NCI-H1436 treated with DMSO at 0.1 percent for 48 hours (cell line): Measurements from ENCODE around the gene FGF6.

Experiments
- DNase-seq: peaks from one replicate; lab custom pipeline; 2025; lab: John Stamatoyannopoulos, UW

FGF6 gene

DNA sequence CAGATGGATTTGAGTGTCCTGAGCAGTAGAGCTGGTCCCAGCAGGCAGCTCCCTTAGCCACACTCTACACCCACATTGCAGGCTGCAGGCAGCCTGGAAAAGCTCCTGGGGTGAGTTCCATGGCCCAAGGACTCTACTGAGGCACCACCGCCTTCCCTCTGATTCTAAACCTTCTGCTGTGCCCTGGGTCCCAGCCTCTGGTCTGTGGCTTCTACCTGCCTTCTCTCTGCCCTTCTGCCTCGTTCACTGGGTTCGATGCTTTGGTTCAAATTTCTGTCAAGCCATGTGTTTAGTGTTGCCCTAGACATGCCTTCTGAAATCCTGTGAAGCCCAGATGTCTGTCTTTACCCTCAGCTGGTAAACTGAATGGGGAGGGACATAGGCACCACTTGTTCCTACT is 1.5 kb upstream of the FGF6 start:
- no peak for DNase-seq

- no peak for DNase-seq
Measured at GRCh38 chr12:4446335-4446734, 720 bp upstream of the FGF6 start.

DNA sequence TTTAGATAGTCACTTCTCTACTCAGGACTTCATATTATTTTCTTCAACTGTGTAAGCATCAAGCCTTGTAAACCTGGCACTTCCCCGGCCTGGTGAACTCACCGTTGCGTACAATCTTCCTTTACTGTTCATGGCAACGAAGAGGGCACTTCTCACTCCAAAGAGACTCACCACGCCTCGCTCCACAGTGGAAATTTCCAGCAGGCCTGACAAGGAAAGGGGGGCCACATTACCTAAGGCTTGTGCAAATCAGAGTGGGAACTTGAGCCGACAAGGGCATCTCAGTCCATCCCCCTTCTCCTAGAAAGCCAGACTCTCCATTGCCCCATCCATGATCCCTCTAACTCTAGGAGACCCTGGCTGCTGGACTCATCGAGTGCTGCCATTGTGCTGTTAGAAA is 1.6 kb downstream of the FGF6 start:
- DNase-seq: no peak

GRCh38 chr12:4443616-4444015 is 2.0 kb downstream of the FGF6 start:
- DNase-seq: no peak

GRCh38 chr12:4441355-4442335 is 4.0 kb downstream of the FGF6 start:
- DNase-seq: no peak

DNA sequence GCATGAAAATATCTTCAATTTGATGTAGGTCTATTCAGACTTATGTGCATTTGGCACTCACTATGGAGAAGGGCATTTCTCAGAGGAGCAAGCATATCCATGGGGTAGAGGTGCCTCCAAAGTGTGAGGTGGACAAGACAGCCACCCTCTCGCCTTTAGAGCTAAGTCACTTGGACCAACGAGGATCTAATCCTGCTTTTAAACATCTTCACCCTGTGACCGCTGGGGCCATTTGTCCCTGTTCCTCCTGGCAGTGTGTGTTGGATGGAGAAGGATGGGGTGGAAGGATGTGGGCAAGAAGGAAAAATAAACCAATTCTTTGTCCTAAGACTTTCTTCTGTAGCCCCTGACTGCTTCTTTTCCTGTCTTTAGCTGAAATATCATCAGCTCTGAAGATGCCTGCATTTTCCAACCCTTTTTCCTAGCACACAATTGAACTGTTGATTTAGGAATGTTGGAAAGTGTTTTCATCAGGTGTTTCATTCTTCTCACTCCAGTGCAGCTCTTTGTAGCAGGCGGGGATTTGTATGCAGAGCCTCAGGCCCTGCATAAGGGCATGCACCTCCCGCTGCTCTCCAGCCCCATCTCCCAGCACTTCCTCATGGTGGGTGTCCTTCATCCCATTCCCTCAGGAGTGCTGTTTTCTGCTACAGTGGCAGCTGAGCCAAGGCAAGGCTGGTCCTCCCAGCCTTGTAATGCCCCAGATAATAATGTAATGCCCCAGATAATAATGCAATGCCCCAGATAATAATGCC is 5.3 kb downstream of the FGF6 start:
- DNase-seq: no peak

GRCh38 chr12:4439736-4440135 is 5.9 kb downstream of the FGF6 start:
- DNase-seq: no peak

- no peak for DNase-seq
Measured at GRCh38 chr12:4438834-4439596, 6.6 kb downstream of the FGF6 start.

- no peak for DNase-seq
Measured at GRCh38 chr12:4435537-4435936, 10.1 kb downstream of the FGF6 start.

DNA sequence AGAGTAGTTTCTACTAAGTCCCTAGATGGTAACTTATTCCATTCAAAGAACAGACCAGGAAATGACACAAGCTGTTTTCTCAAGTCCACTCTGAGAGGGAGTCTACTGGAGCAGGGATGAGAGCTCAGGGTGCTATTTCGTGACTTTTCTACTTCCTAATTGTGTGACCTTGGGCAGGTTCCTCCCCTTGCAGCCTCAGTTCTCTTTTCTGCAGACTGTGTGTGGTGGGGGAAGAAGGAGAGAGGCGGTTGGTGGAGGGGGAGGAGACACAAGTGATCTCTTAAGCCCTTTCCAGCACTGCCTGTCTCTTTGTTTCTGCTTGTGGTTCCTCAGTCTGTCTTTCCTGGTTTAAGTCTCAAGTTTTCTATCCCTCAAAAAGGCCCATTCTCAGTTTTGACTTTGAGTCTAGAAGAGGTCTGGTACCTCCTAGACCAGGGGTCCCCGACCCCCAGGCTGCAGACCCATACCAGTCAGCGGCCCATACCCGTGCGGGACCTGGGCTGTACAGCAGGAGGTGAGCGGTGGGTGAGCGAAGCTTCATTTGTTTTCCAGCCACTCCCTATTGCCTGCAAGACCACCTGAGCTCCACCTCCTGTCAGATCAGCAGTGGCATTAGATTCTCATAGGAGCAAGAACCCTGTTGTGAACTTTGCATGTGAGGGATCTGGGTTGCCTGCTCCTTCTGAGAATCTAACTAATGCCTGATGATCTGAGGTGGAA is 10.7 kb downstream of the FGF6 start:
- DNase-seq: no peak

DNA sequence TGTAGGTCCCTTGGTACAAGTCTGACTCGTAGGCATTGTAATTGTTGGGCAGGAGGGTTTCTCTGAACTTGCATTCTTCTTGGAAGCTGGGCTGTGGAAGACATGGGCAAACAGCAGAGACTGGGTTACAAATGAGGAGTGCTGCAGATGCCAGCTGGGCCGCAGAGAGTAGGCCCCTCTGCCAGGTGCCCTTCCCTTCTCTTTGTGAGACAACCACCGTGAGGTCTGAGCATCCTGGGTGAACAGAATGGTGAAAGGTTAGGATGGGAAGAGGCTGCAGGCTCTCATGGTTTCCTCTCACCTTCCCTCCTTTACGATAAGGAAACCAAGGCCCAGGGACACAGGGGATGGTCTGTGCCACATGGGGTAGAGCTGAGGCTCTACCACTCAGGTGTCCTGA is 11.3 kb downstream of the FGF6 start:
- no peak for DNase-seq

- no peak for DNase-seq
Measured at GRCh38 chr12:4433745-4434058, 11.9 kb downstream of the FGF6 start.

DNA sequence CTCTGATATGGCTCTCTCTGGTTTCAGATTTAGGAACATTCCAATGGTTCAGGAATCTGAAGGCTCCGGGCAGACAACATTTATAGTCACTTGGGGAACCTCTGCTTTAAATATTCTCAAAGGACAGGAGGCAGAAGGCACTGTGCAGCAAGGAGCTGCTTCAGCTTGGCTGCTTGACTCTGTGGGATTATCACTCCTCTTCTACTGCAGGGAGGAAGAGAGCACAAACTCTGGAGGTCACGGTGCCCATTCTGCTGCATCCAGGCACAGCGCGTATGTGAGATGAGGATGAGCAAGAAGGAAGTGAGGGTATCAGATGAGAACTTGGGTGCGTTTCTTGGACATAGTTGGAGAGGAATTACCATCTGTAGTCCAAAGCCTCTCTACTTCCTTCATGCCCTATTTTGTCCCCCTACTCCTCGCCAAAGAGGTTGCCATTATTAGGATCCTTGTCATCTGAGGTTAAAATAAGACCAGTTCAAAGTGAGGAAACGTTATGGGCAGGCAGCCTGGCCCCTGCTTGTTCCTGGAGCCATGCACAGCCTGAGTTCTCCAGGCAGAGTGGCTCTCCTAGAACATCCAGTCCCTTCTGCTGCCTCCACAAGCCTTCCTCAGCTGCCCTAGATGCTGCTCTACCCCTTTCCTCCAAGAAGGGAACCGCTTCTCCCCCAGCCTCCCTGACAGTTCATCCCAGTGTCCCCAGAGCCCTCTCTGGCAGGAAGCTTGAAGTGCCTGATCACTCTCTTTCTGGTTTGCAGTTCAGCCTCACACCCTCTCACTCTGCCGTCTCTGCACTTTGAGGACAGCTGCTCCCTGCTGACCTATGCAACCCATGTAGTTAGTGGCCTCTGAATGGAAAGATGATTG is 12.5 kb downstream of the FGF6 start:
- DNase-seq: no peak

- no peak for DNase-seq
Measured at GRCh38 chr12:4431866-4432265, 13.7 kb downstream of the FGF6 start.

DNA sequence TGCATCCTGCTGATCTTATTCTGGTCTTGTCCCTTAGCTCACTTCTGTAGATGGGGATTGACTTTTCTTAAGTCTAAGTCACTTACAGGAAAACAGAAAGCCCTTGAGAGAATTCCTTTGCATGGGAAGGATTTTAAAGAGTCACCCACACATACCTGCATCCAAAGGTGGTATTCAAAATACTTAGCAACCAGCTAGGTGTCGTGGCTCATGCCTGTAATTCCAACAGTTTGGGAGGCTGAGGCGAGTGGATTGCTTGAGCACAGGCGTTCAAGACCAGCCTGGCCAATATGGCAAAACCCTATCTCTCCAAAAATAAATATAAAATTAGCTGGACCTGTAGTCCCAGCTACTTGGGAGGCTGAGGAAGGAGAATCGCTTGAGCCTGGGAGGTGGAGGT is 14.2 kb downstream of the FGF6 start:
- DNase-seq: no peak

DNA sequence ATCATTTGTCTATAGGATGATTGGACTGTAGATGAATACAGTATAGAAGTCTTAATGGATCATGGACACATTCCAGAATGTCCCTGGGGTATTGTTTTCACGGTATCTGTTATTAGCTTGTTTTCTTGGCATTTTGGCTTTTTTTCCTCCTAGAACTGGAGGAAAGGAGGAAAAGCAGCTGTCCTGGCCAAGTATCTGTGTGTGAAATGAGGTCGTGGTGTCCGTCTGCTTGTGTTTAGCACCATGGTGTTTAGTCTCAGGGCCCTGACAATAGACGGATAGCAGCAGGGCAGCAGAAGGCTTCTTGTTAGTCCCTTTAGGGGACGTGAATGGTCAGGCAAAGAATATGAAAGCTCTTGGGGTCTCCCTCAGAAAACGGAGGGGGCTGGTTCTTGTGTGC is 21.2 kb downstream of the FGF6 start:
- no peak for DNase-seq

GRCh38 chr12:4423528-4424195 is 22.0 kb downstream of the FGF6 start:
- DNase-seq: no peak

DNA sequence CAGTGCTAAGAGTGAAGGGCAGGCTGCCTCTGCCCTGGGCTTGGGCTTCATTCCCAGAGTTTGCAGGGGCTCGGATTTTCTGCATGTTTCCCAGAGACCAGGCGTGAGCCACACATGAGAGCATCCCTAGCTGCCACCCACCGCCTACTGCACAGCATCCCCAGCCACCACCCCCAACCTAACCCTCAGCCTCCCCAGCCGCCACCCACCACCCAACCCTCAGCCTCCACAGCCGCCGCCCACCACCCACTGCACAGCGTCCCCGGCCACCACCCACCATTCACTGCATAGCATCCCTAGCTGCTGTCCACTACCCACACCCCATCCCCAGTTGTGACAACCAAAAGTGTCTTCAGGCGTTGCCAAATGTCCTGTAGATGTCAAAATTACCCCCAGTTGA is 22.6 kb downstream of the FGF6 start:
- DNase-seq: no peak

DNA sequence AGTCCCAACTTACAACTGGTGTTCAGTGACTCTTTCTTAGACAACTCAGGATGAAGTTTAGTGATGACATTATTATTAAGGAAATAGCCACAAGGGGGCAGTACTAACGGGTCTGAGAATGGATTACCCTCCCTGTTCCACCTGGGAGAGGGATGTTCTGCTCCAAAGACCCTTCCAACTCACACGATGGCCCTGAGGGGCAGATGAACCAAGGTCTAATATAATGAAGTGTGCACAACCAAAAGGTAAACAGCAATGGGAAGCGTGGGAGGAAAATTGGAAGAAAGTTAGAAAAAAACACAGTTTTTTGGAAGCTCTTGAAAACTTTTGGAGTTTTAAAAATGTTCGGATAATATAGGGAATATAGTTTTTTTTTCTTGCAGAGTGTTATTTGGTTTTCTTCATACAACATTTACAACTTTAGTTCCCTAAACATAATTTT is 24.0 kb downstream of the FGF6 start:
- no peak for DNase-seq

- DNase-seq: no peak
Measured at GRCh38 chr12:4420138-4420670, 25.4 kb downstream of the FGF6 start.
